ENCODE measurements around the gene DHX29.
A peak's percentile ranks its signal among the peaks of the same experiment; 100 is the strongest.

DHX29 gene

DNA sequence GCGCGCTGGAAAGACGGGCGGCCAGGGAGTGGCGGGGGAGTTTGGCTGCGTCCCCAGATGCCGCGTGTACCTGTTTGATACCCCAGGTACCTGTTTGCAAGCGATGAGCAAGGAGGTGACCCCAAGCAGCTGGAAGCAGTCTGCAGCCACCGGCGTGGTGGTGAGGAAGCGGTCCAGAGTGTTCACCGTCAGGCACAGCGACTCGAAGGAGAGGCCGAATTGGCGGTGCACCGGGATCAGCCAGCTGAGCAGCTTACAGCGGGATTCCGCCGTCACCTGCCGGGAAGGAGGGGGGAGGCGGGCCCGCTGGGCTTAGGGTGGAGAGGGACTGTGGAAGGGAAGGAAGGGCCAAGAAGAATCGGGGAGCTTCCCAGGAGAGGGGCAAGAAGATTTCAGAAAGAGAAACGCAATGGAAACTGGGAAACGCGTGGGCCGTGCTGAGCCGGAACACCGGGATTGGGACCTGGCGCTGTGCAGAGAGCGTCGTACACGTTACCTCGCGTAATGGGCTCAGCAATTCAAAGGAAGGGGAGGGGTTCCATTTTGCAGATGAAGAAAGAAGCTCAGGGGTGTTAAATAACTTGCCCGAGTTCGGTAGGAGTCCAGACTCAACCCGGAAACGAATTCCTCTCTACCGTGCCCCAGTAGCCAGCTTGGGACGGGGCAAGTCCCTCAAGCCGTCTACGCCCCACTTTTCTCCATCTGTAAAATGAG, 75.1 kb downstream of the DHX29 start:
- no peak for DNase-seq

DNA sequence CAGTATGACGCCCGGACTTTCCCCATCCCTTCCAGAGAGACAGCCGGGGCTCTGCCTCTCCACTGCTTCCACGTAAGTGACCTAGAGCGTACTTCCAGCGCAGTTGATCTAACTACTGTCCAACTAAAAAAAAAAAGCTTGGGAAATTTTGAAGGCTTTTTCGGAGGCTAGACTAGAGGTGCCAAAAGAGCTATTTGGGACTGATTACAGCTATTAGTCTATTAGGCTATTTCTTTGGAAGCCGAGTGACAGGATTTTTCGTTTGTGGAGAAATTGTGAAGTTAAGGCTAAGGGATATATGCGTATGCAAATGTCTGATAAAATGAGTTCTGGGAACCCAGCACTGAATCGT, 75.6 kb downstream of the DHX29 start:
- no peak for DNase-seq

DNA sequence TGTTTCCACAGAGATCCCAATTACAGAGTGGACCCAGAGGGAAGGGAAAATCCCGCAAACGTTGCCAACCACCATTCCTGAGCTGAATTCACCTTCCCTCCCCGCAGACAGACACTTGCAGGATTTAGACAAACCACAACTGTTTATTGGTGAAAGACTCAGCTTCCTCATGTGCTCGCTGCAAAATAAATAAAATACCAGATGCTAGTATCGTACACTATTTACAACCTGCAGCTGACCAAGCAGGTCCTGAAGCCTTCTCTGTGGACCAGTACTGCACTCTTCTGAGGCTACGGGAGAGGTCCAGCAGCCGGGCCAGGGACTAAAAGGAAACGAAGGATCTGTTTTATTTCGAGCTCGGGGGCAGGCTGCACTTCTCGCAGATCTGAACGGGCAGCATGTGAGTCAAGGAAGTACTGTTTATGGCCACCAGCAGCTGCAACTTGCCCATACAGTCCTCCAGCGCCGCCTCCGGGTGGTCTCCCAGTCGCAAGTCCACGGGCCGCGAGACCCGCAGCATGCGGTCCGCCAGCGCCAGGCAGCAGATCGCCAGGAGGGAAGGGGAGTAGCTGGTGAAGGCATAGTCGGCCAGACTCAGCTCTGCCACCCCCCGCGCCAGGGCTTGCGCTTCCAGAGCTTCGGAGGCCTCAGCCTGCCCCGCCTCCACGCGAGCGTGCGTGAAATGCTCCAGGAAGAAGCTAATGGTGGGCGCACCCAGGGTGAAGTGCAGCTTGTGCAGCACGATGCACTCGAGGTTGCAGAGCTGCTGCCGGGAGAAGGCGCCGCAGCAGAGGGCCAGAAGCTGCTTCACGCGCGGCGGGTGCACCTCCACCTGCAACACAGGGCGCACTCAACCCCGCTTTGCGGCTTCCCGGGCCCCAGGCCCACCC, 76.2 kb downstream of the DHX29 start:
- no peak for DNase-seq

DNA sequence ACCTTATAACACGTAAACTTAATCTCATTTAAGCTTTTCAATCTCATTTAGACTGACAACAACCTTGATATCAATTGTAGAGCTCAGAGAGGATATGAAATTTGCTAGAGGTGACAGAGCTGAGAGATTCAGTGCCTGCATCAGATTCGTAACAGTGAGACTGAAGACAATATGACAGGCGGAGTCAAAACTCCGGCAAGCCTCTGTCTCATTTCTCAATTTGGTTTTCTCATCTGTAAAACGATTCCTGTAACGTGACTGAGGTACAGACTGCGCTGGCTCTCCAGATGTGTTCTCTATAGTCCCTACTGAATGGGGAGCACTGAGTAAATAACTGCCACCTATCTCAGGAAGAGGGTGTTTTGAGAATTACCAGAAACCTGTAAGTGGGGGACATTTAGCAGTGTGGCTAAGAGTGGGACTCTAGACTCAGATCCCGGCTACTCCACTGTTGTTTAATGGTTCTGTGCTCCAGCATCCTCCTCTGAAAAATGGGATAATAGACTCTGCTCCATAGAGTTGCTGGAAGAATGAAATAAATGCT, 77.3 kb downstream of the DHX29 start:
- no peak for DNase-seq

DNA sequence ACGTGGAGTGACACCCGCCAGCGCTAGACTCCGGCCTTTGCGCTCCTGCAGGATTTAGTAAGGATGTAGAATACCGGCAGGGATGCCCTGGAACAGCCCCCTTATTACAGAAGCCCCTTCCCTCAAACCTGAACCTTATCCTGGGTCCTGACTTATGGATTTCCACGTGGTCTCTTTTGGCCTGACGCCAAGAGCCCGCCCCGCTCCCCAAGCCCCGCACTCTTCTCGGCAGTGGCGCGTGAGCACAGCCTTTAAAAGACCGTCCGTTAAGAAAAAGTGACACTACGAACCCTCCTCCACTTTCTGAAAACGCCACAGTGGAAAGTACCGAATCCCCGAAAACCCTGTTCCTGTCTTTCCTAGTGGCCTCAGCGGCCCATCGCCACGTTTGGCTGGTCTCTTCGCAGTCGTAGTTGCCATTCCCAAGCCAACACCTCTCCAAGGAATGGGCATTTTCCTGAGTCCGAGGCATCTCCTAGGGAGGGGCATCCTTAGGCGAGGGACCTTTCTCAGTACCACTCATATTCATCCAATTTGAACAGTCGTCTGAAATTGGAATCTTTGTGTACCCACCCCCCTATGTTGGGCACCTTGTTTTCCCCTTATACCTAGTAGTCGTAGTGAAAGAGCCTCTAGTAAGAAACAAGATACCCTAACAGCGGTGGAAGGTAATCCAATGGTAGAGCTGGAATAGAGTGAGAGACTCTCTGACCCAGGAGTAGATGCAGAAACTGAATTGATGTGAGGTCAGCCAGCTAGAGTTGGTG, 79.6 kb downstream of the DHX29 start:
- DNase-seq = no peak

DNA sequence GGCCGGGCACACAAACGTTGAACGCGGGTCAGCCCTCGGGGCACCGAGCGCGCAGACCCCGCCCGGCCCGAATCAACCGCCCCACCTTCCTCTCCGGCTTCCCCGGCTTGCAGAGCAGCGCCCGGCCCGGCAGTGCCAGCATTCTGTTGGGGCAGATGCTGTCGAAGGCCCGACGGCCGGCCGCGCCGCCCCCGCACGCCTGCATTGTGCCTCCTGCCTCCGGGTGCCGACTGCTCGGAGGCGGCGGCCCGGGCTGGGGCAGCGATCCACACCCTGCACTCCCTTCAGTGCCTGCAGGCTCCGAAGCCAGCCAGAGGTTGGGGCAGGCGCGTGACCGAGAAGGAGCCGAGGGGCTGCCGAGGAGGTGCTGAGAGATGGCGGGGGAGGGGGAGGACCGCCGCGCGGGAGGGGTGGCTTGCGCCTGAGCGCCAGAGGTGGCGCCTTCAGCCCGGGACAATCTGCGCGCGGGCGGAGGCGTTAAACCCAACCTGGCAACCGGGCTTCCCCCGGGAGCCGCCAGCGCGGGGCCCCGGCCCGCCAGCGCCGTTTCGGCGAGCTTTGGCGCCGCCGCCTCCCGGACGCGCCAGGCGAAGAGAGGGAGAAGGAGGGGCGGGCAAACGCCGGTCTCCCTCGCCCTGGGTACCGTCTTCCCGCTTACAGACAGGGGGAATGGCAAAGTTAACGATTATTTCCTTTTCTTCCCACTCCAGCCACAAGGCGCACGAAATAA, 80.4 kb downstream of the DHX29 start, which contains the start of gene MCIDAS:
Gene MCIDAS, minus strand, starts transcription at position 382 of the 730 bp plus-strand sequence. Its CDS starts 177 bp downstream, at position 205.
- DNase-seq = peak; percentile 29

DNA sequence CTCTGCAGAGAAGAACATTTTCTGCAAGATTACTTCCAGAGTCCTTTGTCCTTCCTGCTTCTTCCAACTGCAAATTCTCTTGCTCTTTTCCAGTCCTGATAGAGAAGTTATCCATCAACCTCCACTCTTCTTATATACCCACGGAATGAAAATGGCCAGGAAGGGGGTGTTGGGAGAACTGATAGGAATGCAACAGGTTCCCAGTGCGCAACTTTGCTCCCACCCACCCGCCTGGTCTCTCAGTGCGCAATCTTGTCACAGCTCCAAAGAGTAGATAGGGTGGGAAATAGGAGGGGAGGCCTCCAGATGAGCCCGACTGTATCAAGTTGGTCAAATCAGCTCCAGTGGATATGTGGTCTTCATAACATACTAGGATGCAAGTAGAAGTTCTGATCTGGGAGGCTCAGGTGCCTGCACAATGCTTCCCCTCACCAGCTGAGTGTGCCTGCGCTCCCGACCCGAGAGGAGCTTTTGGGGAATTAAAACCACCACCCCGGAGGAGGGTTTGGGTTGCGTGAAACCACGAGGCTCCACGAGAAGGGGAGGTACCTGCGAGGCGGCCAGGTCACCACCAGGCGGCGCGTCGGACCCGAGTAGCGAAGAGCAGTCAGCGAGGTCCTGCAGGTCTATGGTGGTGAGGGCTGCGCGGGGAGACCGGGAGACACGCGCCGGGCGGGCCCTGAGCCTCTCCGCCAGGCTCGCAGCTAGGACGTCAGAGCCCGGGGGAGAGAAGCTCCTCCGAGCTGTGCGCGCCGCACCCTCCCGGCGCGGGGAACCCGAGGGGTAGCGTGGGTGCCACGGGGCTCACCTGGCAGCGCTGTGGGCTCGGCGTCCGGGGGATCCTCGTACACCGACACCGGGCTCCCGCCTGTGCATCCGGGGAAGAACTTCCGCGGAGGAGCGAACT, 81.2 kb downstream of the DHX29 start:
- DNase-seq = peak; percentile 22

DNA sequence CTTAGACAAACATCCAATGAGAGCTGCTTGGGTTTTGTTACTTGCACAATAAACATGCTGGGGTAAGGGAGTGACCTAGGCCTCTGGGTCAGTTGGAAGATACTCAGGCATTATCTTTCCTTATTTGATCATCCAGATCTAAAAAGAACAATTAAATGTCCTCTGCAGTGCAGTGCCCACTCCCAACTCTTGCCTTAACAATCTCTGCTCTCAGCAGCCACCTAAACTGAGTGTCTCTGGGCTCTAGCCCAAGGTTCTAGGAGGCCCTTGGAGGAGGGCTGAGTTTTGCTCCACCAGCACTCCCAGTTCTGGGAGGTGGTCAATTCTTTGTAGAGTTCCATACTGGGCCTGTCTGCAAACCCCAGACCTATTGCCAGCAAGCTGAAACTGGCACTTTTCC, 82.1 kb downstream of the DHX29 start:
- no peak for DNase-seq

DNA sequence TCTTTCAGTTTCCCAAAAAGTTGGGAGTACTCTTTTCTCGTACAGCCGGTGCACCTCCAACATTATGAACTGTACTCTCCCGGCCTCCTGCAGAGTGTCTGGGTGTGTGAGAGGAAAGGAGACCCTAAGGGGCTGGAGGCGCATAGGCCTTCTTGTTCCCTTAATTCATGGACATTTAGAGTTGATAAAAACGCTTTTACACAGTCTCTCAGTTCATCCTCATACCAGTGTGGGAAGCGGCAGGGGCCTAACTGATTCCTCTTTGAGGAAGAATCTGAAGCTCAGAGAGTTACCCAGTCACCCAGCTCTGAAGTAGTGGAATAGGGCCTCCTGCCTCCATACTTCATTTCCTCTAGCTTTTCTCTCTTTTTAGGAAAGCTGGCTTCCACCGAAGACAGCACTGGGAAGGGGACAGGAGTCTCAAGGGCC, 83.7 kb downstream of the DHX29 start:
- no peak for DNase-seq

DNA sequence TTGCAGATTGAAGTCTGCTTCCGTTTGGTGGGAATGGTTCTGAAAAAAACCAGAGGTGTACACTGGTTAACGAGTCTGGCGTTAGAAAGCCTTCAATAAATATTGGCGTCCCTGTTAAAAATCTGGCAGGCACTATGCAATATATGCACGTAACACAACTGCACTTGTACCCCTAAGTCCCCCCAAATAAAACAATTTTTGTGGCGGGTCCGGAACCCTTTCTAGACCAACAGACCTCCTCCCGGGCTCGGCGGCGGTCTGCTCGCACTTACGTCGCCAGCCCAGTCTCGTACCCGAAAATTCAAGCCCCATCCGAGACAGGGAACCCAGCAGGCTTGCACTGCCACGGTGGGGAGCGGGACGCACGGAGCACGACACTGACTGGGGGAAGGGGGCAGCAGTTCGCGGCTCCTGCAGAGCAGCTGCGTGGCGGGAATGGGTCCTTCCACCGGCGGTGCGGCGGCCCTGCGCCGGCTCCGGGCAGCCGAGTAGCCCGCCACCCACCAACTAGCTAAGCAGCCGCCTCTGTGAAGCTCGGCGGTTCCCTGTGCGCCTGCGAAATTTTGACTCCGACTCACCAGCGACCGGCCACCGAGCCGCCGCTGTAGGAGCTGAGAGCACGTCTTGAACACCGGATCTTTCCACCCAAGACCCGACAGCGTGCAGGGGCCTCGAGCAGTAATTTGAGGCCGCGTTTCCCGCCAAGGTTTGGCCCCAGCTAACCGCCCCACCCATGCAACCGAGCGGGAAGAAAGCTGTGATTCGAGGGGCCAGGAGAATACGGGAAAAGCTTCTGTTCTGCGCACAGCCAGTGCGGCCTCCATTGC, 84.3 kb downstream of the DHX29 start:
- no peak for DNase-seq

DNA sequence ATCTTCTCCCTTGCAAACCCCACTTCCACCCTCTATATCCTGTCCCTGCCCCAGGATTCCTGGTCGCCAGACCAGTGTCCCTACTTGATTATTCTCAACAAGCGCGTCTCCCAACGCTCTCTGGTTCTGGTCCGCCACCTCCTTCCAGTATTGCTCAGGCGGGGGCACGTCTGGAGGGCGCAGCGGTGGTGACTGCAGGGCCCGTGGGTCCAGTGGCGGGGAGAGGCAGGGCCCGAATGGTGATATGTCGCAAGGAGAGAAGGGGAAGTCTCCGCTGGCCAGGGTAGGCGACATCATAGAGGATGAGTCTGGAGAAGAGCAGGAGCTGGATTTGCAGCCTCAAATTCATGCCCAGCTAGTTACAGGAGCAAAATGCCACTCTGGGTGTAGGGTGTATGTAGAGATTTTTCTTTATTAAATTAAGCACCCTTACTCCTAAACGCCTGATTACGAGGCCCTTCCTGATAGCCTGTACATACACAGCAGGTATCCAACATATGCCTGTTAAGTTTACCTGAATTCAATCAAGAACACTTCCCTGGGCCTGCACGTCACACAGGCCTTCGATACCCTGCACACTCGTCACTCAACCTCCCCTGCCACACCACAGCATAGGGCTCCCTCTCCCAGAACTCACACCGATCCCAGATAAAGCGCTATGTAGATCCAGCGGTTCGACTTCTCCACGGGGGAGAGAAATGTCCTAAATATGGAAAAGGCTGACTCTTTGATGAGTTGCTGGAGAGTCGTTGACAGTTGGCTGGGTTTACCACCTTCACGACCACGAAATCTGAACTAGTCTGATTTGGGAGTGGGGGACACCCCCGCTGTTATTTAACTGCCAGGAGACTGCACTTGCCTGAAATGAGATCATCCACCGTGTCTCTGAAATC, 85.2 kb downstream of the DHX29 start:
- no peak for DNase-seq

DNA sequence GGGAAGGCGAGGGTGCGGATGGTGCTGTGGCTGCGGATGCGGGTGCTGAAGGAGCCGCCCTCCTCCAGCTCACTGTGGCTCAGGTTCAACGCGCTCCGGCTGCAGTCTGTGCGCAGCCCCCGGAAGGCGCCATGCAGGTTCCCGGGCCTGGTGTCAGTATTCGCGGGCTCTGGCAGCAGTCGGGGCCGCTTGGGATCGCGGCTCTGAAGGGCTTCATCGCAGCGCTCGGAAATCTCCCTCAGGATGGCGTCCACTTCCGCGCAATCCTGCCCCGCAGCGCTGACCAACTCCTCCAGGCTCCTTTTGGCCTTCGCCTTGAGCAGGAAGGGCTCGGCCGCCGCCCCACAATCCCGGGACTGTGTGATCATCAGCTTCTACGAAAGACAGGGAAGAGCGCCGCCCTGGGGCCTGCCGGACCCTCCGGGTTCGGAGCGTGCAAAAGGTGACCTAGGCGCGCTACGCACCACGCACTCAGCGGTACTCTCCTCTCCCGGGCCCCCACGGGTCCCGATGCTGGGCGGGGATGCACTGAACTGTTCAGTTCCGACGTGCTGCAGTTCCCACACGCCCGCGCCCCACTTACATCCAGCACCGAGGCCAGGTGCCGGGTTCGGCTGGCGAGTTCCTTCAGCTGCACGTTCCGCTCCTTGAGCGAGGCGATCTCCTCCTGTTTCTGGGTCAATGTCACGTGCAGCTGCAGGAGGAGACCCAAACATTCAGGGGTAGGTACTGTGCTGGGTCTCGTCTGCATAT, 86.9 kb downstream of the DHX29 start:
- DNase-seq = no peak

DNA sequence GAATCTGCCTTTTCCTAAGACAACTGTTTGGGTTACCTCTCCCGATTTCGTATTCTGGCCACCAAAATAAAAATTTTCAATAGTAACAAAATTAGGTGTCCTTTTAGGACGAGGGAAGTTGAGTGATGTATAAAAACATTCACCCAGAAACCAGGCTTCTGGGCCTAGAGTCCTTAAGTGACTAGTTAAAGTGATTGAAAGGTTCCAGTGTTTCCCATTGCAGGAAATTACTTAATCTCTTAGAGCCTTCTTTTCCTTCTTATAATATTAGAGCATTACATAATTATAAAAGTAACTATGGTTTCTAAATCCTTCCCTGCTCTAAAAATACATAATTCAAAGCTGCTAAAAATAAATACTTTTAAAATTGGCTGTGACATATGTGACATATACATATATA, 87.7 kb downstream of the DHX29 start:
- DNase-seq = no peak

DNA sequence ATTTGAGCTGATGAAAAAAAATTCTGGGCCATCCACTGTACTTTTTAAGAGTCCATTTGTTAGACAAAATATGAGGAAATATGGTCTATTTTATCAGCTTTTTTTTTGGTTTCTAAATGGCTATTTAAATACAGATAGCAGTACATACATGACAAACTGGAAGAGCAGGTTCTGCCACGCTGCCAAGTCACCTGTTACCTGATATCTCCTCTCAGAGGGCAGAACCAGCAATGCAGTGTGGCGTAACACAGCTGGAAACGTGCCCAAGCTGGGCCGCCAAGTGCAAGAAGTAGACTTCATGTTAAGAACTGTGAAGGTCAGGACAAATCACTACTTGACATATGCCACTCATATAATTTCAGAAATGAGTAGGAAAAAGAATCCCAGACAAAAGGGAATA, 88.5 kb downstream of the DHX29 start:
- no peak for DNase-seq

DNA sequence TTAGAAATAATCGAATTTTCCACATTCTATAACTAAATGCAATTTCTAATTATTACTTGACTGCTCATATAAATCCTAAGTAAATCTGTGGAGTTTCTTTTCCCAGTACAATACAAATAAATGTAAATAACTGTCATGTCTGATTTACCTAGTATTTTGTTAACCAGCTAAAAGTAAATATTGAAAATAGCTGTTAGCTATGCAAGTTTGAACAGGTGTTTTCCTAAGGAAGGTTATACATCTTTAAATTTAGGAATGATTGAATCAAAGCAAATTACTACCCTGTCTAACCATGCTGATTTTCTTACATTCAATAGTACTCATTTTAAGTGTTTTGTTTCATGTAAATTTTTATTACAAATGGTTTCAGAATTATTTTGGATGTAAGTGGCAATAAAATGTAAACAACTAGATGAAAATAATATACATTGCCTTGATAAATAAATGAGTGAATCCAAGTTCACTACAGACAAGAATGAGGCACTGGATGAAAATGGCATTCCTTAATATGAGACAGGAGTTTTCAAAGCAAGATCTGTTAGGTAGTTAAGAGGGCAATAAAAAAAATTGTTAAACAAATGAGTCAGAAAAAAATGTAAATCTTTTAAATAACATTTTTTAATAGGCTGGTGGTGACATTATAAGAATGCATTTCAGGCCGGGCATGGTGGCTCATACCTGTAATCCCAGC, 96.2 kb downstream of the DHX29 start:
- DNase-seq = no peak
